SK-N-SH treated with all-trans-retinoic acid at 6 μM for 48 hours (cell line): ENCODE measurements around the gene OPRM1.

Experiments used
- CREB5 ChIP-seq: fragments of 250-450 bp; sonication (Bioruptor Pico); IDR thresholded peaks from 2 replicates; pipeline ENCODE4 v1.5.1; 2020; ENCODE audit warnings: low read depth, mild to moderate bottlenecking, moderate library complexity
- CSDC2 ChIP-seq: fragments of 250-450 bp; sonication (Bioruptor Pico); IDR thresholded peaks from 2 replicates; pipeline ENCODE4 v1.5.0; 2020; ENCODE audit warnings: mild to moderate bottlenecking, moderate library complexity
- PATZ1 ChIP-seq: fragments of 250-450 bp; sonication (Bioruptor Pico); IDR thresholded peaks from 2 replicates; pipeline ENCODE4 v1.8.0; 2020; ENCODE audit warnings: mild to moderate bottlenecking, moderate library complexity, borderline replicate concordance
- PPARA ChIP-seq: fragments of 250-450 bp; sonication (Bioruptor Pico); IDR thresholded peaks from 2 replicates; pipeline ENCODE4 v1.5.0; 2020; ENCODE audit warnings: mild to moderate bottlenecking, borderline replicate concordance
- RARB ChIP-seq: fragments of 250-450 bp; sonication (Bioruptor Pico); IDR thresholded peaks from 2 replicates; pipeline ENCODE4 v1.8.0; 2021; ENCODE audit warnings: mild to moderate bottlenecking, moderate library complexity
- ZNF565 ChIP-seq: fragments of 450-650 bp; formaldehyde crosslinking; conservative IDR thresholded peaks from 2 replicates; pipeline ENCODE4 v1.5.0; 2020; ENCODE audit warnings: low read depth, mild to moderate bottlenecking, moderate library complexity
- TF ChIP-seq, protein P1 (sequence below): fragments of 250-450 bp; sonication (Bioruptor Pico); IDR thresholded peaks from 2 replicates; pipeline ENCODE4 v1.8.0; 2021; ENCODE audit warnings: low read depth, mild to moderate bottlenecking, moderate library complexity, borderline replicate concordance
- TF ChIP-seq, protein P2 (sequence below): fragments of 250-450 bp; sonication (Bioruptor Pico); IDR thresholded peaks from 2 replicates; pipeline ENCODE4 v1.5.1; 2021; ENCODE audit warnings: mild to moderate bottlenecking, moderate library complexity

DNA sequence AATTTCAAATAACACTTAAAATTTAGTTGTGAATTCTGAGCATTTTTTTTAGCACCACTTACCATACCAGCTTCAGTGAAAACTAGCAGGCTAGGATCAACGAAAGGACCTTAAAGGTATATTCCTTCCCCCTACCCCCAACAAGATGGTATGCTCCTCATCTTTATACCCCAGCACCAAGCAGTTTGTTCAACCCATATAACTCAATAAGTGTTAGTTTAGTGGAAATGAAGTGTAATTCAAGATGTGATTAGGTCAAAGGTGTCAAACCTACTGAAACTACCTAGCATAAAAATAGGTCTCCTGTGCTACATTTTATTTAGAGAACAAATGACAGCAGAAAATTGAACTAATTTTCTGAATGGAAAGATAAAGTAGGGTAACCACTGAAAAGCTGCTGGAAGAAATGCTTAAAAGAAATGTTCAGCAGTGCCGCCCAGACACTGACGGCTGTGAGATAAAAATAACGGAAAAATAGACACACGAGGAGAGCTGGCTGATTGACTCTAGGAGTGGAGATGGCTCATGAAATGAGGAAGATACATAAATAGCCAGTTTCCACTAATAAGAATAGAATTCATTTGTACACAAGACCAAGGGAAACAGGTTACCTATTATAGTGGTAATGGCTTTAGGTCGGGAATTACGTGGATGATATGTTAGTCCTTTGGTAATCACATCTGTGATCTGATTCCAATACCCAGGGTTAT, 222.8 kb downstream of the OPRM1 start:
- no peak for TF ChIP-seq CREB5 (CRISPR knock-in tag)
- TF ChIP-seq ZNF565 (CRISPR knock-in tag), result no peak
- no peak for TF ChIP-seq CSDC2 (CRISPR knock-in tag)
- no peak for TF ChIP-seq PATZ1
- TF ChIP-seq, protein P1, sequence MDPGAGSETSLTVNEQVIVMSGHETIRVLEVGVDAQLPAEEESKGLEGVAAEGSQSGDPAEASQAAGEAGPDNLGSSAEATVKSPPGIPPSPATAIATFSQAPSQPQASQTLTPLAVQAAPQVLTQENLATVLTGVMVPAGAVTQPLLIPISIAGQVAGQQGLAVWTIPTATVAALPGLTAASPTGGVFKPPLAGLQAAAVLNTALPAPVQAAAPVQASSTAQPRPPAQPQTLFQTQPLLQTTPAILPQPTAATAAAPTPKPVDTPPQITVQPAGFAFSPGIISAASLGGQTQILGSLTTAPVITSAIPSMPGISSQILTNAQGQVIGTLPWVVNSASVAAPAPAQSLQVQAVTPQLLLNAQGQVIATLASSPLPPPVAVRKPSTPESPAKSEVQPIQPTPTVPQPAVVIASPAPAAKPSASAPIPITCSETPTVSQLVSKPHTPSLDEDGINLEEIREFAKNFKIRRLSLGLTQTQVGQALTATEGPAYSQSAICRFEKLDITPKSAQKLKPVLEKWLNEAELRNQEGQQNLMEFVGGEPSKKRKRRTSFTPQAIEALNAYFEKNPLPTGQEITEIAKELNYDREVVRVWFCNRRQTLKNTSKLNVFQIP, result no peak
- TF ChIP-seq, protein P2, sequence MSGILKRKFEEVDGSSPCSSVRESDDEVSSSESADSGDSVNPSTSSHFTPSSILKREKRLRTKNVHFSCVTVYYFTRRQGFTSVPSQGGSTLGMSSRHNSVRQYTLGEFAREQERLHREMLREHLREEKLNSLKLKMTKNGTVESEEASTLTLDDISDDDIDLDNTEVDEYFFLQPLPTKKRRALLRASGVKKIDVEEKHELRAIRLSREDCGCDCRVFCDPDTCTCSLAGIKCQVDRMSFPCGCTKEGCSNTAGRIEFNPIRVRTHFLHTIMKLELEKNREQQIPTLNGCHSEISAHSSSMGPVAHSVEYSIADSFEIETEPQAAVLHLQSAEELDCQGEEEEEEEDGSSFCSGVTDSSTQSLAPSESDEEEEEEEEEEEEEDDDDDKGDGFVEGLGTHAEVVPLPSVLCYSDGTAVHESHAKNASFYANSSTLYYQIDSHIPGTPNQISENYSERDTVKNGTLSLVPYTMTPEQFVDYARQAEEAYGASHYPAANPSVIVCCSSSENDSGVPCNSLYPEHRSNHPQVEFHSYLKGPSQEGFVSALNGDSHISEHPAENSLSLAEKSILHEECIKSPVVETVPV (CRISPR knock-in tag), result no peak
- no peak for TF ChIP-seq PPARA
- no peak for TF ChIP-seq RARB (CRISPR knock-in tag)
